Stimulated activated naive CD4-positive, alpha-beta T cell treated with Interleukin-2 at 50 U/mL for 16 hours (primary cell): ENCODE data around the gene EZR.
"Not testable (repeated sequence)": the region's sequence is repeated elsewhere in the genome, so short reads cannot be mapped to it uniquely, and the experiment has no call there.

Experiments used
- DNase-seq: peaks from one replicate; lab custom pipeline; 2025; lab: John Stamatoyannopoulos, UW

EZR gene

GRCh38 chr6:158841358-158841757, 22.2 kb upstream of the EZR start:
- no peak for DNase-seq

GRCh38 chr6:158840465-158840864, 21.3 kb upstream of the EZR start:
- no peak for DNase-seq

- no peak for DNase-seq
These were observed 20.6 kb upstream of the EZR start for GRCh38 chr6:158839796-158840195.

GRCh38 chr6:158838790-158839189, 19.6 kb upstream of the EZR start:
- not testable (repeated sequence) for DNase-seq

- no peak for DNase-seq
These were observed 18.8 kb upstream of the EZR start for GRCh38 chr6:158837684-158838625.

- no peak for DNase-seq
These were observed 17.6 kb upstream of the EZR start for GRCh38 chr6:158836625-158837311.

- no peak for DNase-seq
These were observed 16.6 kb upstream of the EZR start for GRCh38 chr6:158835616-158836221.

- DNase-seq, result no peak
These were observed 15.7 kb upstream of the EZR start for GRCh38 chr6:158834675-158835385.

- DNase-seq, result not testable (repeated sequence)
These were observed 13.6 kb upstream of the EZR start for GRCh38 chr6:158832807-158833206.

GRCh38 chr6:158832026-158832425, 12.9 kb upstream of the EZR start:
- no peak for DNase-seq

GRCh38 chr6:158831571-158831970, 12.4 kb upstream of the EZR start:
- no peak for DNase-seq

- no peak for DNase-seq
These were observed 11.6 kb upstream of the EZR start for GRCh38 chr6:158830736-158831135.

- DNase-seq, result no peak
These were observed 9.6 kb upstream of the EZR start for GRCh38 chr6:158828807-158829206.

- DNase-seq, result no peak
These were observed 7.8 kb upstream of the EZR start for GRCh38 chr6:158826819-158827501.

GRCh38 chr6:158825951-158826306, 6.8 kb upstream of the EZR start:
- DNase-seq, result no peak

GRCh38 chr6:158825038-158825950, 6.1 kb upstream of the EZR start:
- DNase-seq, result no peak

- DNase-seq, result not testable (repeated sequence)
These were observed 4.4 kb upstream of the EZR start for GRCh38 chr6:158823616-158824015.

- DNase-seq, result no peak
These were observed 932 bp upstream of the EZR start for GRCh38 chr6:158819977-158820622.

GRCh38 chr6:158818581-158819212, 471 bp downstream of the EZR start:
- DNase-seq, result peak; percentile 74
